ENCODE data around the gene TCF12. TPM values are rescaled to one million over a fixed set of nuclear protein-coding genes. Genes with fewer than 3 reads are reported as not detected.
A peak's percentile ranks its signal among the peaks of the same experiment; 100 is the strongest.

The TCF12 gene
- total and polyA plus RNA-seq, 5 donors from 2014 or later = 45.7 to 83.7 (median 68.2) TPM

DNA sequence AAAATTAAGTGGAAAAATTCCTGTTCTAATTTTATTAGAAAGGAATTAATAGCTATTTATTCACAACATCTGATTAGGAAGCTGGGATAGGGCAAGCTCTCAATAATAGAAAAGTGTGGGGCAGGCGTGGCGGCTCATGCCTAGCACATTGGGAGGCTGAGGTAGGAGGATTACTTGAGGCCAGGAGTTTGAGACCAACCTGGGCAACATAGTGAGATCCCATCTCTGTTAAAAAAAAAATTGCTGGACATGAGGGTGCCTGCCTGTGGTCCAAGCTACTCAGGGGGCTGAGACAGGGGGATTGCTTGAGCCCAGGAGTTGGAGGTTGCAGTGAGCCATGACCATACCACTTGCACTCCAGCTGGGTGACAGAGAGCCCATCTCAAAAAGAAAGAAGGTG lies 119.6 kb downstream of the TCF12 start:
- ATAC-seq (ENCODE audit: low read depth in 2 of 2) = no peak
- Histone ChIP-seq H3K27ac (ENCODE audit: insufficient read depth, low read length, poor library complexity, severe bottlenecking) (no peak overlapping the region), H3K36me3 (ENCODE audit: control insufficient read depth, insufficient read depth, low read length) (no peaks in the 10 kb centered on the region), H3K9me3 (ENCODE audit: control insufficient read depth in 2 of 2, low read length in 2 of 2) (no peaks in the 10 kb centered on the region), H3K4me3 (ENCODE audit: low read depth, low read length) (peak overlapping the region; percentile 70), H3K4me1 (ENCODE audit: control insufficient read depth, insufficient read depth, low read length, poor library complexity, severe bottlenecking) (peaks cover 21% of the 10 kb centered on the region), H3K27me3 (ENCODE audit: control insufficient read depth, insufficient read depth, low read length) (no peaks in the 10 kb centered on the region)
- H3K4me1 Mint-ChIP-seq = peaks cover 25 to 77% (median 65%) of the 10 kb centered on the region in 4 donors
- no peak for DNase-seq
- no peaks in the 10 kb centered on the region for H3K27me3 Mint-ChIP-seq
- no peaks in the 10 kb centered on the region for H3K9me3 Mint-ChIP-seq
- H3K36me3 Mint-ChIP-seq = no peaks in the 10 kb centered on the region
- H3K4me3 Mint-ChIP-seq = peak overlapping the region in 1 of 4 donors; percentile 70
- H3K27ac Mint-ChIP-seq = peak overlapping the region in 1 of 3 donors; percentile 22

DNA sequence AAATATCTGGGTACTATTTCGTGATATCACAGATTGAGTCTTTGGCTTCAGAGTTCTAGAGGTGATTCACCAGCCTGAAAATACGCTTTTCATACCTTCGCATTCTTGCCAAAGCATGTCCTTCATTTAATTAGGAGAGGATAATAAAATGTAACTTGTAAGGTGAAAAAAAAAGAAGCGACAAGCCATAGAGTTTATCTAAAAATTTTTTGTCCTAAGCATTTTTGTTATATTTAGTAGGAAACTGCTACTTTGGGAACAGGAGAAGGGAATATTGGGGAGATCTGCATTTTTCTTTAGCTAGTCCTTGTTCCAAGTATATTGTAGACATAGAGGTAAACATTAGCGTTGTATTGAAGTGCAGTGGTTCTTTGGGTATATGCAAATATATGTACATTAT lies 120.1 kb downstream of the TCF12 start:
- Histone ChIP-seq H3K27me3 (ENCODE audit: control insufficient read depth, insufficient read depth, low read length) (no peaks in the 10 kb centered on the region), H3K4me3 (ENCODE audit: low read depth, low read length) (no peak overlapping the region), H3K27ac (ENCODE audit: insufficient read depth, low read length, poor library complexity, severe bottlenecking) (no peak overlapping the region), H3K36me3 (ENCODE audit: control insufficient read depth, insufficient read depth, low read length) (no peaks in the 10 kb centered on the region), H3K9me3 (ENCODE audit: control insufficient read depth in 2 of 2, low read length in 2 of 2) (no peaks in the 10 kb centered on the region), H3K4me1 (ENCODE audit: control insufficient read depth, insufficient read depth, low read length, poor library complexity, severe bottlenecking) (peaks cover 21% of the 10 kb centered on the region)
- ATAC-seq (ENCODE audit: low read depth in 2 of 2) (no peak), DNase-seq (no peak)
- Mint-ChIP-seq H3K4me1 (peaks cover 25 to 77% (median 66%) of the 10 kb centered on the region in 4 donors), H3K4me3 (no peak overlapping the region), H3K9me3 (no peaks in the 10 kb centered on the region), H3K27ac (no peak overlapping the region), H3K27me3 (no peaks in the 10 kb centered on the region), H3K36me3 (no peaks in the 10 kb centered on the region)

DNA sequence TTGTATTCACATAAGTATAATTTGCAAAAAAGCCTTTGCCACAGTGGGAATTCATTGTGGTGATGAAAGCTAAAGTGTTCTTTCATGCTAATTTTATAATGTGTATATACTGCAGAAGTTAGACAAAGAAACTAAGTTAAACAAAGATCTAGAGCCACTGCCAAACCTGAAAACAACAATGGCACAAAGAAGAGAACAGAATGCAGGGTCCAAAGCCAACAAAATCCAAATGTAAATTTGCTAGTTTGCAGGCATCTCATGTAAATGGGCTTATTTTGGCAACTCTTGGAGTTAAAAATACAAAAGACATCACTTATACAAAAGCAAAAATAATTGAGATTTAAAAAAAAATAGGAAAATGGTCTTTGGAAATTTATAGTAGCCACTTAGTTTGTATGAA lies 123.0 kb downstream of the TCF12 start:
- Histone ChIP-seq H3K4me1 (ENCODE audit: control insufficient read depth, insufficient read depth, low read length, poor library complexity, severe bottlenecking) (peaks cover 18% of the 10 kb centered on the region), H3K27ac (ENCODE audit: insufficient read depth, low read length, poor library complexity, severe bottlenecking) (no peak overlapping the region), H3K4me3 (ENCODE audit: low read depth, low read length) (no peak overlapping the region), H3K9me3 (ENCODE audit: control insufficient read depth in 2 of 2, low read length in 2 of 2) (no peaks in the 10 kb centered on the region), H3K36me3 (ENCODE audit: control insufficient read depth, insufficient read depth, low read length) (no peaks in the 10 kb centered on the region), H3K27me3 (ENCODE audit: control insufficient read depth, insufficient read depth, low read length) (no peaks in the 10 kb centered on the region)
- Mint-ChIP-seq H3K4me3 (no peak overlapping the region), H3K27ac (peak overlapping the region in 1 of 3 donors; percentile 37), H3K36me3 (peaks cover 6% of the 10 kb centered on the region), H3K4me1 (peaks cover 21 to 85% (median 73%) of the 10 kb centered on the region in 4 donors), H3K27me3 (no peaks in the 10 kb centered on the region), H3K9me3 (no peaks in the 10 kb centered on the region)
- DNase-seq = no peak
- no peak for ATAC-seq (ENCODE audit: low read depth in 2 of 2)

DNA sequence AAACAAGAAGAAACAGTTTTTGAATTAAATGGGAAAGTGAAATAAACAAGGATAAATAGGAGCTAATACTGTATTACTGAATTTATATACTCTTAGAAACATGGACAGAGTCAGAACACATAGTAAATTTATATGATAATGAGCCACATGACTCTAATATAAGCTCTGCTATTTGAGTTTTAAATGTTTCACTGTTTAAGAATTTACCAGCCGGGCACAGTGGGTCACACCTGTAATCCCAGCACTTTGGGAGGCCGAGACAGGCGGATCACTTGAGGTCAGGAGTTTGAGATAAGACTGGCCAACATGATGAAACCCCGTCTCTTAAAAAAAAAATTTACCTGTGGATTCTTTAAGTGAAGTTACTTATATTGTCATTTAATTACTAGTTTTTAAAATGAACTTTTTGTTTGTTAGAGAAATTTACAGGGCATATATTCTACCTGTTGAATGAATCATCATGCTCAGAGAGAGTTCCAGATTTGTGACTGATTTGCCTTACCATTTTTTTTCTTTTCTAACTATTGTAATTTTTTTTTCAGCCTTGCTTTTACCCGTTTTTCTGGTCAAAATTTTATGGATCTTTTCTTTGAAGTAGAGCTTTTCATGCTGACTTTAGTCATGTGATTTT lies 125.7 kb downstream of the TCF12 start:
- Histone ChIP-seq H3K9me3 (ENCODE audit: control insufficient read depth in 2 of 2, low read length in 2 of 2) (no peaks in the 10 kb centered on the region), H3K27me3 (ENCODE audit: control insufficient read depth, insufficient read depth, low read length) (no peaks in the 10 kb centered on the region), H3K4me3 (ENCODE audit: low read depth, low read length) (no peak overlapping the region), H3K27ac (ENCODE audit: insufficient read depth, low read length, poor library complexity, severe bottlenecking) (no peak overlapping the region), H3K36me3 (ENCODE audit: control insufficient read depth, insufficient read depth, low read length) (no peaks in the 10 kb centered on the region), H3K4me1 (ENCODE audit: control insufficient read depth, insufficient read depth, low read length, poor library complexity, severe bottlenecking) (no peaks in the 10 kb centered on the region)
- ATAC-seq (ENCODE audit: low read depth in 2 of 2) (no peak), DNase-seq (no peak)
- Mint-ChIP-seq H3K36me3 (peaks cover 10% of the 10 kb centered on the region), H3K4me1 (peaks cover 12 to 69% (median 62%) of the 10 kb centered on the region in 4 donors), H3K4me3 (no peak overlapping the region), H3K9me3 (no peaks in the 10 kb centered on the region), H3K27ac (no peak overlapping the region), H3K27me3 (no peaks in the 10 kb centered on the region)

DNA sequence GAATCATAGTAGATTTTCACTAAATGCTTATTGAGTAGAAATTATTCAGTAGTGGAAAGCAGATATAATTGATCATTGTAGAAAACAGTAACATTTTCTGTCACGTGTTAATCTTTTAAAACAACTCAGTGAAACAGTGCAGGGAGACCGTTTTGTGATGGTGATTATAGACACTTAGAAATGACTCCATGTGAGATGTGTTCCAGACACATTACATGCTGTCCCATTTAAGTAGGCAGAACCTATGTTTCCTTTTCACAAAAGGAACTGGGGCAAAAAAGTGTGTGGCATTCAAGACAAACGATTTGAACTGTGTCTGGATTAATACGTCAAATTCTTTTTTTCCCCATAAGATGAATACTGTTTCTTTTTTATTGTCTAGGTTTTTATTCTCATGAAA lies 126.5 kb downstream of the TCF12 start:
- Histone ChIP-seq H3K27me3 (ENCODE audit: control insufficient read depth, insufficient read depth, low read length) (no peaks in the 10 kb centered on the region), H3K4me1 (ENCODE audit: control insufficient read depth, insufficient read depth, low read length, poor library complexity, severe bottlenecking) (no peaks in the 10 kb centered on the region), H3K27ac (ENCODE audit: insufficient read depth, low read length, poor library complexity, severe bottlenecking) (no peak overlapping the region), H3K9me3 (ENCODE audit: control insufficient read depth in 2 of 2, low read length in 2 of 2) (no peaks in the 10 kb centered on the region), H3K36me3 (ENCODE audit: control insufficient read depth, insufficient read depth, low read length) (no peaks in the 10 kb centered on the region), H3K4me3 (ENCODE audit: low read depth, low read length) (no peak overlapping the region)
- H3K4me3 Mint-ChIP-seq = no peak overlapping the region
- H3K27ac Mint-ChIP-seq = no peak overlapping the region
- H3K27me3 Mint-ChIP-seq = no peaks in the 10 kb centered on the region
- H3K4me1 Mint-ChIP-seq = peaks cover 19 to 72% (median 59%) of the 10 kb centered on the region in 4 donors
- DNase-seq (no peak), ATAC-seq (ENCODE audit: low read depth in 2 of 2) (no peak)
- no peaks in the 10 kb centered on the region for H3K9me3 Mint-ChIP-seq
- peaks cover 10% of the 10 kb centered on the region for H3K36me3 Mint-ChIP-seq

DNA sequence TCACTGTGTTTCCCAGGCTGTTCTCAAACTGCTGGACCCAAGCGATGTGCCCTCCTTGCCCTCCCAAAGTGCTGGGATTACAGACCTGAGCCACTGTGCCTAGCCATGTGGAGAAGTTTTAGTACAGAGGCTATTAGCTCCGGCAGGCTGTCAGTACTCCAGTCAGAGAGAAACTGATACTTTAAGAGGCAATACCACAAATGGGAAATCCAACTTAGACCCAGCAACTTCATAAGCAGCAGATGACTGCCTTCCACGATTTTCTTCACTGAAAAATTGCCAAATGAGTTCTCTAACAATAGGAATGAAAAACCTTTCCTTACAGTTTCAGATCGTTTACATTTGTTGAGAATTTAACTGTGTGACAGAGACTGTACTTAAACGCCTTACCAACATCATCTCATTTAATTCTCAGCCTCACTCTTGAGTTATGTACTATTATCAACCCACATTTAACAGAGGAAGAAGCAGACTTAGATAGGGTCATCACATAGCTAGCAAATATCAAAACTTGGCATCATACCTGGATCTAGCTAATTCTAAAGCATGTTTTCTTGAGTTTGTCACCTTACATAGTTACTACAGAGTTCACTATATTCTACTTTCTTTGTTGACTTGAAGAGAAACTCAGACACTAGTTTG lies 127.4 kb downstream of the TCF12 start:
- H3K9me3 ChIP-seq (ENCODE audit: control insufficient read depth in 2 of 2, low read length in 2 of 2) = no peaks in the 10 kb centered on the region
- no peaks in the 10 kb centered on the region for H3K4me1 ChIP-seq (ENCODE audit: control insufficient read depth, insufficient read depth, low read length, poor library complexity, severe bottlenecking)
- peaks cover 10% of the 10 kb centered on the region for H3K36me3 Mint-ChIP-seq
- no peak overlapping the region for H3K27ac Mint-ChIP-seq
- H3K4me1 Mint-ChIP-seq = peaks cover 19 to 63% (median 58%) of the 10 kb centered on the region in 4 donors
- DNase-seq (no peak), ATAC-seq (ENCODE audit: low read depth in 2 of 2) (no peak)
- no peak overlapping the region for H3K4me3 ChIP-seq (ENCODE audit: low read depth, low read length)
- no peak overlapping the region for H3K27ac ChIP-seq (ENCODE audit: insufficient read depth, low read length, poor library complexity, severe bottlenecking)
- no peaks in the 10 kb centered on the region for H3K27me3 Mint-ChIP-seq
- no peaks in the 10 kb centered on the region for H3K27me3 ChIP-seq (ENCODE audit: control insufficient read depth, insufficient read depth, low read length)
- H3K9me3 Mint-ChIP-seq = peaks cover 0 to 3% (median 0%) of the 10 kb centered on the region in 7 donors
- no peaks in the 10 kb centered on the region for H3K36me3 ChIP-seq (ENCODE audit: control insufficient read depth, insufficient read depth, low read length)
- no peak overlapping the region for H3K4me3 Mint-ChIP-seq

DNA sequence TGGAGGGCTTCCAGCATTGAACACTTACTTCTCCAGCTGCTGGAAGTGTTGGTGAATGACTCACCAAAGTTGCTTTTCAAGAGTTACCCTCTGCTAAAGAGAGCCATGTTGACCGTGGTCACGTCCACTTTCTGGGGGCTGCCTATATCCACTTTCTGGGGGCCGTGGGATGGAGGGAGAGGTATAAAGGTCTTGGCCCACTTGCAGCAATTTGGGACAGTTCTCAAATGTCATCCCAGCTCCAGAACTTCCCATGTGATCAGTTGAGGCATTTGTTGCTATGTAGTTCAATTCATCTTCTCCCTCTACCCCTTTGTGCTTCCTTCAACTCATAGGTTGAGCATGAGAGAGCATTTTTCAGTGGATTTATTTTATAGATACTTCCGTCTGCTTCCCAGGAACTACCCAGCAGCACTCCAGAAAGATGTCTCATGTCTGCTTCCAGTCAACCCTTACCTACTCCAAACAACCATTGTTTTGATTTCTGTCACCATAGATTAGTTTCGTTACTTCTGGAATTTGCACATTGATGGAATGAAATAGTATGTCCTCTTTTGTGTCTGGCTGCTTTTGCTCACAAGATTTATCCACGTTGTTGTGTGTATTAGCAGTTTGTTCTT lies 130.6 kb downstream of the TCF12 start:
- Histone ChIP-seq H3K27me3 (ENCODE audit: control insufficient read depth, insufficient read depth, low read length) (no peaks in the 10 kb centered on the region), H3K4me1 (ENCODE audit: control insufficient read depth, insufficient read depth, low read length, poor library complexity, severe bottlenecking) (peaks cover 4% of the 10 kb centered on the region), H3K27ac (ENCODE audit: insufficient read depth, low read length, poor library complexity, severe bottlenecking) (no peak overlapping the region), H3K36me3 (ENCODE audit: control insufficient read depth, insufficient read depth, low read length) (no peaks in the 10 kb centered on the region), H3K4me3 (ENCODE audit: low read depth, low read length) (no peak overlapping the region), H3K9me3 (ENCODE audit: control insufficient read depth in 2 of 2, low read length in 2 of 2) (no peaks in the 10 kb centered on the region)
- no peaks in the 10 kb centered on the region for H3K27me3 Mint-ChIP-seq
- DNase-seq = no peak
- no peak overlapping the region for H3K27ac Mint-ChIP-seq
- no peak for ATAC-seq (ENCODE audit: low read depth in 2 of 2)
- no peak overlapping the region for H3K4me3 Mint-ChIP-seq
- peaks cover 24 to 69% (median 63%) of the 10 kb centered on the region in 4 donors for H3K4me1 Mint-ChIP-seq
- H3K36me3 Mint-ChIP-seq = peaks cover 10% of the 10 kb centered on the region
- peaks cover 0 to 3% (median 0%) of the 10 kb centered on the region in 7 donors for H3K9me3 Mint-ChIP-seq
